Measurements from ENCODE around the gene CACNA1E. TPM values are rescaled to one million over a fixed set of nuclear protein-coding genes. Genes with fewer than 3 reads are reported as not detected.

Gene CACNA1E
- total and polyA plus RNA-seq, 2 of the 4 experiments (the other 2 are of a cell fraction): not detected

- no peaks in the 10 kb centered on the region for H3K4me1 ChIP-seq (ENCODE audit: control insufficient read depth, insufficient read depth, low read length)
- no peak overlapping the region for H2AK9ac ChIP-seq (replicated peaks; ENCODE audit: low read depth, low read length, poor library complexity)
- H3K4ac ChIP-seq (ENCODE audit: low read depth, low read length): no peak overlapping the region
- DNase-seq (no peak), ATAC-seq (ENCODE audit: low read depth) (no peak)
- H4K5ac ChIP-seq (ENCODE audit: low read depth, low read length): no peak overlapping the region
- no peak overlapping the region for H3K56ac ChIP-seq (ENCODE audit: extremely low read depth, insufficient read depth, low read length)
- no peaks in the 10 kb centered on the region for H3K36me3 ChIP-seq (ENCODE audit: control insufficient read depth, insufficient read depth, low read length)
- BruUV-seq (replicated peaks): no TSS peak
- no CpG with 5 or more reads among the region's 6 CpGs for WGBS, 2 experiments (ENCODE audit: extremely low coverage in 2 of 2, insufficient read length in 1 of 2)
- H2BK15ac ChIP-seq (ENCODE audit: low read depth, low read length): no peak overlapping the region
- H3K4me2 ChIP-seq (ENCODE audit: low read depth, low read length): no peak overlapping the region
- H2AFZ ChIP-seq (replicated peaks; ENCODE audit: low read length, poor library complexity): no peak overlapping the region
- H3K4me3 ChIP-seq (ENCODE audit: insufficient read depth, low read depth, low read length): no peak overlapping the region
- no peak overlapping the region for H3K14ac ChIP-seq (replicated peaks; ENCODE audit: low read depth, low read length)
- no peaks in the 10 kb centered on the region for H4K20me1 ChIP-seq (ENCODE audit: insufficient read depth, low read length)
- intact Hi-C loops (cut with micrococcal nuclease) (no loop called here), in situ Hi-C loops (cut with MboI; ENCODE audit: low sequenced_read_pairs) (no loop called here), dilution Hi-C loops (cut with HindIII; ENCODE audit: low sequenced_read_pairs, unreplicated experiment) (no loop called here)
- no peak overlapping the region for H2AK5ac ChIP-seq (ENCODE audit: low read depth, low read length)
- peaks cover 18% of the 10 kb centered on the region for H3K9me3 ChIP-seq (ENCODE audit: control insufficient read depth, insufficient read depth, low read length)
- no peak overlapping the region for H3K27ac ChIP-seq (ENCODE audit: insufficient read depth, low read length)
- H3K18ac ChIP-seq (ENCODE audit: low read depth, low read length): no peak overlapping the region
- no peak overlapping the region for H2BK5ac ChIP-seq (ENCODE audit: low read depth, low read length, poor library complexity, severe bottlenecking)
- no peak overlapping the region for H2BK20ac ChIP-seq (ENCODE audit: low read depth, low read length)
- TF ChIP-seq FOS (IDR thresholded peaks at IDR 0.05; ENCODE audit: low read depth, low read length): no peak
- TF ChIP-seq USF2 (IDR thresholded peaks at IDR 0.05; ENCODE audit: low read depth, low read length): no peak
- TF ChIP-seq BHLHE40 (IDR thresholded peaks at IDR 0.05; ENCODE audit: low read depth, low read length): no peak
- no peak for TF ChIP-seq MAFK (IDR thresholded peaks at IDR 0.05; ENCODE audit: low read depth, low read length)
- no peak for TF ChIP-seq RAD21 (IDR thresholded peaks at IDR 0.05; ENCODE audit: low read length)
- no peak for TF ChIP-seq ELK1 (IDR thresholded peaks at IDR 0.05; ENCODE audit: borderline replicate concordance, low read depth, low read length)
- TF ChIP-seq CEBPB (IDR thresholded peaks at IDR 0.05; ENCODE audit: low read depth, low read length): no peak
- no peak for TF ChIP-seq RFX5 (IDR thresholded peaks at IDR 0.05; ENCODE audit: low read depth, low read length)
- no peak for TF ChIP-seq NFE2L2 (IDR thresholded peaks at IDR 0.05; ENCODE audit: low read depth, low read length)
- no peak for TF ChIP-seq SMC3 (IDR thresholded peaks at IDR 0.05; ENCODE audit: low read depth, low read length)
- TF ChIP-seq CTCF (conservative IDR thresholded peaks at IDR 0.05; ENCODE audit: low read depth, low read length): no peak
- TF ChIP-seq MAZ (IDR thresholded peaks at IDR 0.05; ENCODE audit: borderline replicate concordance, low read depth, low read length): no peak
- TF ChIP-seq MXI1 (IDR thresholded peaks at IDR 0.05; ENCODE audit: borderline replicate concordance, low read depth, low read length): no peak
- no peak for TF ChIP-seq POLR2A (IDR thresholded peaks at IDR 0.05; ENCODE audit: low read depth, low read length)
- no peak for TF ChIP-seq CHD1 (IDR thresholded peaks at IDR 0.05; ENCODE audit: low read depth, low read length)
- no peak for TF ChIP-seq RCOR1 (IDR thresholded peaks at IDR 0.05; ENCODE audit: insufficient replicate concordance, low read length)
- H4K8ac ChIP-seq (ENCODE audit: low read depth in 2 of 2, low read length in 2 of 2): no peak overlapping the region
- H3K9me1 ChIP-seq (ENCODE audit: insufficient read depth, low read length): no peaks in the 10 kb centered on the region
- H4K91ac ChIP-seq (ENCODE audit: insufficient read depth, low read depth, low read length): no peak overlapping the region
- ChIA-PET CTCF (no interaction called here), POLR2A (ENCODE audit: unreplicated experiment) (no interaction called here)
- H3K9ac ChIP-seq (ENCODE audit: low read depth, low read length): no peak overlapping the region
- H3K23ac ChIP-seq (ENCODE audit: low read depth, low read length): no peak overlapping the region
- no peaks in the 10 kb centered on the region for H3K79me1 ChIP-seq (ENCODE audit: low read depth in 1 of 2, low read length in 2 of 2)
- no peak overlapping the region for H2BK120ac ChIP-seq (ENCODE audit: low read depth, low read length)
- H3K27me3 ChIP-seq (ENCODE audit: control insufficient read depth, insufficient read depth, low read length): no peaks in the 10 kb centered on the region
Measured at GRCh38 chr1:181779343-181779742, 296.0 kb downstream of the CACNA1E start.

Measured in IMR-90 (cell line).